Activated gamma-delta T cell treated with Interleukin-2 at 50 U/mL for 16 hours (primary cell): ENCODE measurements around the gene RPL37A.

Experiments used
- DNase-seq: peaks from one replicate; pipeline ENCODE4 v3.0.0-alpha.2; 2020

RPL37A gene

GRCh38 chr2:216498379-216499352 is at the start of gene RPL37A:
TSS of gene RPL37A (plus strand) at chr2:216498844. CDS start at chr2:216498875, 31 bp downstream.
- peak; percentile 87 for DNase-seq

GRCh38 chr2:216450346-216450745 is 48.3 kb upstream of the RPL37A start:
- no peak for DNase-seq

DNA sequence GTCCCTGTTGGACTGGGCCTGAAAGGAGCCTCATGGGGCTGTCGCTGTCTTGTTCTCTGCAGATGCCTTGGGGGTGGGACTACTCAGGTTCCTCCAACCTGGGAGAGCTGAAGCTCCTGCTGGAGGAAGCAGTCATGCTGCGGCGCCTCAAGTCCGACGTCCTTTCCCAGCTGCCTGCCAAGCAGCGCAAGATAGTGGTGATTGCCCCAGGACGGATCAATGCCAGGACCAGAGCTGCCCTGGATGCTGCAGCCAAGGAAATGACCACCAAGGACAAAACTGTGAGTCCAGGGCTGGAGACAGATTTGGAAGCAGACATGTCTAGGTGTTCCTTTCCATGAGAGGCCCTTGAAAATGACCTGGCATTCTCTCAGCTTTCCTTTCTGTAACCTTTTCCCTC is 47.9 kb upstream of the RPL37A start:
- DNase-seq = no peak

- no peak for DNase-seq
These were observed 44.6 kb upstream of the RPL37A start for GRCh38 chr2:216453955-216454614.

DNA sequence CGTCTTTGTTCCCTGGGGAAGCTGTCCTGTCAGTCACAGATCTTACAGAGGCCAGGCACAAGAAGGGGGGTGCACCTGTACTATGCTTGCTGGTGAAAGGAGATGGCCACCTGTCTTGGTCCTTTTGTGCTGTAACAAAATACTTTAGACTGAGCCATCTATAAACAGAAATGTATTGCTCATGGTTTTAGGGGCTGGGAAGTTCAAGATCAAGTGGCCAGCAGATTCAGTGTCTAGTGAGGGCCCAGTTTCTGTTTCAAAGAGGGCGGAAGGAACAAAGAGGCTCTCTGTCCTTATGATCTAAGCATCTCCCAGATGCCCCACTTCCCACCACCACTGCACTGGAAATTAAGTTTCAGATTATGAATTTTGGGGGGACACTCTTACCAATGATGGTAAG is 35.5 kb upstream of the RPL37A start:
- DNase-seq = no peak

DNA sequence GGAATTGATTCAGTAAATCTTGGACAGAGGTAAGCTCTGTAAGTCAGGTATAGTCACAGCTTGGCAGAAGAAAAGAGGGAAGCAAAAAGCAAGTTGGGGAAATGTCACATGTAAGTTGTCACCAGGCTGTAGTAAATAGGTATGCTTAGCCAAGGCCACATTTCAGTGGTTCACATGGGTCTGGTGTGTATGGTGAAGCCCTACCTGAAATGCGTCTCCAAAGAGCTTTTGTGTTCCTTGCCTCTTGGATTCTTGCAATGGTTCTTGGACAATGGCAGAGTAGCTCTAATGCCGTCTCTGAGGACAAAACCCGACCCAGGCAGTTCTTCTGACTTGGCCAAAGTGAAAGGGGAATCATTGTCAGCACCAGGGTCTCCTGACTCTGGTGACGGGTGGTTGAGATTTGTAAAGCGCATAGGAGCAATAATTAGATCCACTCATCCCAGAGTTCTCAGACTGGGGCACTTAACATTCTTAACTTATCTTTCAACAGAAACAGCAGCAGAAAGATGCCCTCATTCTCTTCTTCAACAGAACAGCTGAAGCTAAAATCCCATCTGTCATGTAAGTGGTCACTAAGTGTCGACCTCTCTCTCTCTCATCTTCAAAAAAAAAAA is 34.4 kb upstream of the RPL37A start:
- no peak for DNase-seq

DNA sequence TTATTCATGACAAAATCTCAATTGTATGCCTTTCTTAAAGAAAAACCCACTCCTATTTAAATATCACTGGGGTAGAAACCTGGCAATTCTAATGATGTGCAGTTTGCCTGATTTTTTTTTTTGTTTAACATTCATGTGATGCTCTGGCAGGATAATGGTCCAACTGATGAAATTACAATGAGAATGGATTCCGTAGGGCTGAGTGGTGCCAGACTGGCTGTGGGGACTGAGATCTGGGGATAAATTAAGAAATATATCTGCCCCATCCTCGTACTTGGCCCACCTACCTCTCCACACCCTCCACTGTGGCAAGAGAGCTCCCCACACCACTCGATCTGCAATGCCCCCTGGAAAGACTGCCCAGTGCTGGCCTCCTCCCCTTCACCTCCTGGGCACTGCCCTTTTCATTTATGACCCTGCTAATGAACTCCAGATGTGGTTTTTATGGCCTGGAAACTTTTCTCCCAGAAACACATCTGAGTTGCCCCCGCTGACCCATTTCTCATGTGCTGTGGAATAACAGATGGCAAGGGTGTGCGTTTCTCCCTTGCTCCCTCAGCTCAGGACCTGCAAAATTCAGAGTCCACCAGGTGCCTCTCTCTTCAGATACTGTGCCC is 33.0 kb upstream of the RPL37A start:
- DNase-seq = no peak

DNA sequence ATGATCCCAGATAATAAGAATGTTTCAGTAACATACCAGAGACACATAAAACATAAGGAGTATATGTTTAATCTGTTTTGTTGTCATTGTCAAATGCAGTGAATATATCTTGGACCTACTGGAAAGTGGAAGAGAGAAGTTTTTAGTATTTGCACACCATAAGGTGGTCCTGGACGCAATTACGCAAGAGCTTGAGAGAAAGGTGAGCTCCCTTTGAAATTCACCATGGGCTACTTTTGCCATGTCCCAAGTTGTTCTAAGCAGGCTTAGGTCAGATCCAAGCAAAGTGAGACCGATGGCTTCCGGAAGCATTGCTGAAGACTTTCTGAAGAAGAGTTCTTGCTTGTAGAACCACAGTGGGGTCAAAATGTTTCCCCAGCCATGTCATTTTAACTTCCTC is 30.8 kb upstream of the RPL37A start:
- no peak for DNase-seq

GRCh38 chr2:216469661-216470060 is 29.0 kb upstream of the RPL37A start:
- no peak for DNase-seq

DNA sequence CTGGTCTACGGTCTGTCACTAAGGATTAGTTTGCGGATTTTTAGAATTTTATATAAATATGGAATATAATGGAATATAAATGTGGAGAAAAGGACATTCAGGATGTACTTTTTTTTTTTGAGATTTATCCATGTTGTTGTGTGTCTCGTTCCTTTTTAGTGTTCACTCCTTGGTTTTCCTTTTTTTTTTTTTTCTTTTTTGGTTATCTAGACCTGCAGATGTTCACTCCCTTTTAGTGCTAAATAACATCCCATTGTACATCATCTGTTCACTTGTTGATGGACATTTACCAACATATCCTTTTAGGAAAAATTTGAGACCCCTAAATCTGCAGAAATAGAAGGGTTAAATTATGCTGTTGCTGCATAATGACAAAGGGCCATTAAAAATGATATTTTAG is 25.5 kb upstream of the RPL37A start:
- DNase-seq = no peak

GRCh38 chr2:216474925-216475670 is 23.5 kb upstream of the RPL37A start:
- no peak for DNase-seq

- DNase-seq = no peak
These were observed 22.9 kb upstream of the RPL37A start for GRCh38 chr2:216475767-216476166.

DNA sequence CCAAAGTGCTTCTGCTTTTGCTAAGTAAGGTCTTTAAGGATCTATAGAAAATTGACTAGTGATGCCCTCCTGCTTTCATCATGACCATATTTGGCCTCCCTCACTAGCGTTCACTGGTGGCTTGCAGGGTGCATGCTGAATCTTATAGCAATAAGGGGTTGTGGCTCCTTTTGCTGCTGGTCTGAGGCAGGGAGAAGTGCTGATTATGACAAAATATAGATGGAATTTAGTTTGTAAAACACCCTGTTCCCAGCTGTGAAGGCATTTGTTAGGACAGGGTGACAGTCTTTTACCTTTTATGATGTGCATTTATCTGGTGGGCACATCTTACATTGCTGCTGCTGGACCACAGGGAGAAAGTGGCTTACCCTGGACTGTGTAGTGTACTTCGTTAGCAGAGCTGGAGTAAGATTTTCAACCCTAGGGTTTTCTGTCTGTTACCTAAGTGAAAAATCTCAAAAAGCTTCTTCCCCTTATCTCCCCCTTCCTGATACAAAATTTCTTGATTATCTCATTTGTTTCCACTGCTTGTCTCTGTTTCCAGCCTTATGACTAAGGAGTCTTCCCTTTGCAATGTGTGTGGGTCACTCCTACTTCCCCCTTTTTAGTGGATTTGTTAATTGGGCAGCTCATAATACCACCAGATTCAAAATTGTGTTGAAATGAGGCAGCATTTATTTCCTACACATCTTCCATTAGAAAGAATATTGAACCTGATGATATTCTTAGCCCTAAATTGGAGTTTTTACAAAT is 21.2 kb upstream of the RPL37A start:
- no peak for DNase-seq

GRCh38 chr2:216478151-216478550 is 20.5 kb upstream of the RPL37A start:
- no peak for DNase-seq

DNA sequence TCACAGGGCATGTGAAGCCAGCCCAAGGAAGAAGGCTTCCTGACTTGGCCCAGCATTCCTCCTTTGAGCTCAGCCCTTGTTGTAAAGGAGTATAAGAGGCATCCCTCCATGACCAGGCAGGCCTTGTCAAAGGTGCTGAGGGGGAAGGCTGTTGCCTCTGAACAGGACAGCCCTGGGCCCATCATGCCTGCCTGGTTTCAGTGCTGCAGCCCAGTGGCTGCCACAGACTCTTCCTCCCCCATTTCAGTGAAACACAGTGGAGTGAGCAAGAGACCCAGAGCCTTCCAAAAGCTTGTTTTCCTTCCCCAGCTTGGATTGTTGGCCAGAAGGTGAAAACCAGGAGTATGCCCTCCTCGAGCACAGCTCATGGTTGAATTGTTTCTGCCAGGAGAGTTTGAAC is 19.9 kb upstream of the RPL37A start:
- DNase-seq = no peak

GRCh38 chr2:216480221-216480620 is 18.4 kb upstream of the RPL37A start:
- DNase-seq = no peak

GRCh38 chr2:216482640-216483039 is 16.0 kb upstream of the RPL37A start:
- no peak for DNase-seq

DNA sequence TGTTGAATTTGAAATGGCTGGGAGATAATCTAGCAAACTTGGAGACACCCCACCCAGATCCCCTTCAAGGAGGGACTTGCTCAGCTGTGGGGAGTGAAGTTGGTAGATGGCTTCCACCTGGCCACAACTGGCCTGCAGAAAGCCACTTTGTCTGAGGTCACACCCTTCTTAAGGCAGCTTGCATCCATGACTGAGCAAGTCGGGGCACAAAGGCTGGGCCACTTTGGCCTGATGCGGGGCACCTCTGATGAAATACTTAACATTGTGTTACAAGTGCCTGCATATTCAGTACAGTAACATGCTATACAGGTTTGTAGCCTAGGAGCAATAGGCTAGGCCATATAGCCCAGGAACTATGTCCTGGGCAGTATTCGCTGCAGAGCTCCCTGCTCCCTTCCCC is 13.4 kb upstream of the RPL37A start:
- no peak for DNase-seq

GRCh38 chr2:216485745-216486144 is 12.9 kb upstream of the RPL37A start:
- no peak for DNase-seq

- no peak for DNase-seq
These were observed 12.4 kb upstream of the RPL37A start for GRCh38 chr2:216486271-216486670.

DNA sequence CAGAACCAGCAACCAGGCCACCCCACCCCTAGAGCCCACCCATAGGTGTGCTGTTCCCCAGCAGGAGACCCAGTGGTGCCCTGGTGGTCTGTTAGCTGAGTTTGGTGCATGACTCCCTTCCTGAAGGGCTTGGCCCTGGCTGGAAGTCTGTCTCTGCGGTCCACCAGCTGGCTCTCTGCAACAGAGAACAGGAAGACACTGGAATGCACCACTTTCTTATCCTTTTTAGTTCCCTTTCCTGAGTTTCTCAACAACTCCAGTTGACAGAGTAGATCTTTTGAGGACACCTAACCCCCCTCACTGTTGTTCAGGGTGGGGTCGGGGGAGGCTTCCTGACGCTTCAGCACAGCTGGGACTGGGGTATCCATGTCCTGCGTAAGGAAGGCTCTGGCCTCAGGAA is 11.9 kb upstream of the RPL37A start:
- no peak for DNase-seq

GRCh38 chr2:216490061-216490460 is 8.6 kb upstream of the RPL37A start:
- DNase-seq = no peak
